CD14-positive monocyte (primary cell): Measurements from ENCODE around the gene SLAMF6. TPM values are rescaled to one million over a fixed set of nuclear protein-coding genes. Genes with fewer than 3 reads are reported as not detected.

ENCODE experiments used
- DNase-seq, 3 donors: peaks; one replicate each; pipeline ENCODE4 v3.0.0-alpha.2; 2011 to 2022
- H2AFZ ChIP-seq: 2 replicates; pipeline ENCODE4 v1.6.0; 2012; ENCODE audit warnings: mild to moderate bottlenecking, low read depth, low read length, inconsistent platforms; ENCODE audit not compliant: insufficient read depth, poor library complexity, severe bottlenecking
- H3K27ac ChIP-seq, 2 donors: 1 replicate in 1 of 2; 2 replicates in 1 of 2; pipeline ENCODE4 v1.5.1; 2012 to 2013; ENCODE audit warnings: low read length in 2 of 2, control low read depth in 1 of 2, inconsistent platforms in 1 of 2, low read depth in 1 of 2, mild to moderate bottlenecking in 1 of 2
- H3K27me3 ChIP-seq, 2 donors: one replicate each; pipeline versions ENCODE4 v1.6.0 to v1.6.1; 2011 to 2013; ENCODE audit warnings: low read length in 2 of 2; ENCODE audit not compliant: control insufficient read depth in 2 of 2, insufficient read depth in 2 of 2
- H3K36me3 ChIP-seq, 2 donors: replicated peaks in 1 of 2; 1 replicate in 1 of 2; 2 replicates in 1 of 2; pipeline versions ENCODE4 v1.5.1 to v1.6.1; 2012 to 2013; ENCODE audit warnings: low read length in 2 of 2, control low read depth in 1 of 2, inconsistent platforms in 1 of 2, mild to moderate bottlenecking in 1 of 2; ENCODE audit not compliant: insufficient read depth in 2 of 2, control insufficient read depth in 1 of 2
- H3K4me1 ChIP-seq, 2 donors: 1 replicate in 1 of 2; 2 replicates in 1 of 2; pipeline versions ENCODE4 v1.5.1 to v1.6.1; 2012 to 2013; ENCODE audit warnings: low read length in 2 of 2, control low read depth in 1 of 2, inconsistent platforms in 1 of 2, mild to moderate bottlenecking in 1 of 2, moderate library complexity in 1 of 2; ENCODE audit not compliant: insufficient read depth in 2 of 2, control insufficient read depth in 1 of 2
- H3K4me2 ChIP-seq: replicated peaks from 2 replicates; pipeline ENCODE3; 2012; ENCODE audit warnings: low read length, moderate library complexity, mild to moderate bottlenecking; ENCODE audit not compliant: poor library complexity, severe bottlenecking; ENCODE audit errors: extremely low read depth
- H3K4me3 ChIP-seq, 3 experiments: fragments of 200-600 bp in 1 of 3; sonication (generic) in 1 of 3; replicated peaks in 1 of 3; 1 replicate in 2 of 3; 2 replicates in 1 of 3; pipeline ENCODE4 v1.5.1; 2011 to 2013; ENCODE audit warnings: low read length in 3 of 3, mild to moderate bottlenecking in 3 of 3, control low read depth in 2 of 3, low read depth in 2 of 3, inconsistent platforms in 1 of 3, moderate library complexity in 1 of 3
- H3K79me2 ChIP-seq: 2 replicates; pipeline ENCODE4 v1.6.0; 2012; ENCODE audit warnings: mild to moderate bottlenecking, control low read depth, inconsistent platforms, low read length, moderate library complexity; ENCODE audit not compliant: insufficient read depth
- H3K9ac ChIP-seq: 2 replicates; pipeline ENCODE4 v1.6.0; 2017; ENCODE audit warnings: low read length, mild to moderate bottlenecking; ENCODE audit not compliant: insufficient read depth, poor library complexity, severe bottlenecking
- H3K9me3 ChIP-seq, 2 donors: replicated peaks in 1 of 2; 1 replicate in 1 of 2; 2 replicates in 1 of 2; pipeline versions ENCODE4 v1.5.1 to v1.6.1; 2012 to 2013; ENCODE audit warnings: low read length in 2 of 2, control low read depth in 1 of 2; ENCODE audit not compliant: control insufficient read depth in 1 of 2, insufficient read depth in 1 of 2
- H4K20me1 ChIP-seq: 2 replicates; pipeline ENCODE4 v1.6.0; 2012; ENCODE audit warnings: mild to moderate bottlenecking, low read length, control low read depth, moderate library complexity; ENCODE audit not compliant: insufficient read depth
- H3K27ac Mint-ChIP-seq, 7 donors: one replicate each; pipeline ENCODE4 v1.8.0; 2020; ENCODE audit warnings: mild to moderate bottlenecking in 7 of 7, mixed read lengths in 7 of 7, moderate library complexity in 6 of 7, inconsistent platforms in 2 of 7
- H3K27me3 Mint-ChIP-seq, 3 donors: one replicate each; pipeline ENCODE4 v1.8.0; 2021 to 2022; ENCODE audit warnings: low read depth in 3 of 3, mild to moderate bottlenecking in 3 of 3, mixed read lengths in 3 of 3, moderate library complexity in 3 of 3, inconsistent platforms in 1 of 3
- H3K36me3 Mint-ChIP-seq, 2 donors: one replicate each; pipeline ENCODE4 v1.8.0; 2020; ENCODE audit warnings: mixed read lengths in 2 of 2, inconsistent platforms in 1 of 2, mild to moderate bottlenecking in 1 of 2
- H3K4me1 Mint-ChIP-seq: one replicate; pipeline ENCODE4 v1.8.0; 2020; ENCODE audit warnings: mild to moderate bottlenecking, mixed read lengths
- H3K4me3 Mint-ChIP-seq, 2 donors: one replicate each; pipeline ENCODE4 v1.8.0; 2020; ENCODE audit warnings: mild to moderate bottlenecking in 2 of 2, mixed read lengths in 2 of 2, moderate library complexity in 1 of 2
- H3K9me3 Mint-ChIP-seq, 7 donors: one replicate each; pipeline ENCODE4 v1.8.0; 2020 to 2022; ENCODE audit warnings: mixed read lengths in 7 of 7, mild to moderate bottlenecking in 6 of 7, moderate library complexity in 6 of 7, inconsistent platforms in 2 of 7
- CTCF ChIP-seq: fragments of 200-600 bp; IDR thresholded peaks from one replicate; pipeline ENCODE4 v1.8.0; 2022; ENCODE audit warnings: antibody characterized with exemption, mild to moderate bottlenecking
- WGBS: methylation state at CpG from one replicate; pipeline ENCODE4 v1.1.5; 2013; ENCODE audit warnings: missing lambda C conversion rate; ENCODE audit not compliant: insufficient coverage; 5-methylcytosine and 5-hydroxymethylcytosine counted together
- intact Hi-C, 2 donors: fragments of 100-400 bp; cut with micrococcal nuclease; formaldehyde crosslinking; loops; one replicate each; pipeline versions ENCODE4 v1.15.0 to v1.15.1; 2023
- polyA plus RNA-seq, 3 donors: library from polyadenylated mRNA; depleted of rRNA in 1 of 3; unstranded in 2 of 3; stranded (reverse) in 1 of 3; fragments of 300-500 nt in 2 of 3; fragments of >200 nt in 1 of 3; fragmentation: Illumina TruSeq in 2 of 3; gene quantifications; 1 replicate in 2 of 3; 2 replicates in 1 of 3; pipeline ENCODE4 v1.2.3, GENCODE V29; 2012 to 2021

The SLAMF6 gene
- polyA plus RNA-seq, 3 donors = 0.32 to 0.72 (median 0.50) TPM

GRCh38 chr1:160503087-160503486 lies 20.0 kb downstream of the SLAMF6 start:
- peaks cover 13 to 43% (median 26%) of the 10 kb centered on the region in 7 donors for H3K9me3 Mint-ChIP-seq
- Histone ChIP-seq H3K27me3 (no peaks in the 10 kb centered on the region), H3K27ac (no peak overlapping the region), H3K4me3 (no peak overlapping the region), H3K36me3 (no peaks in the 10 kb centered on the region), H3K4me1 (peaks cover 10 to 13% of the 10 kb centered on the region in 2 donors), H3K9me3 (peaks cover 6 to 19% of the 10 kb centered on the region in 2 donors), H2AFZ (no peak overlapping the region), H3K79me2 (no peaks in the 10 kb centered on the region), H3K9ac (no peak overlapping the region), H3K4me2 (no peak overlapping the region), H4K20me1 (no peaks in the 10 kb centered on the region)
- H3K36me3 Mint-ChIP-seq = no peaks in the 10 kb centered on the region
- H3K27ac Mint-ChIP-seq = no peak overlapping the region
- H3K27me3 Mint-ChIP-seq = no peaks in the 10 kb centered on the region
- no peak for TF ChIP-seq CTCF
- no peak for DNase-seq
- 95% methylated on average over 2 of the region's 6 CpGs for WGBS
- intact Hi-C loops = no loop called here
- H3K4me3 Mint-ChIP-seq = no peak overlapping the region
- peaks cover 25% of the 10 kb centered on the region for H3K4me1 Mint-ChIP-seq

DNA sequence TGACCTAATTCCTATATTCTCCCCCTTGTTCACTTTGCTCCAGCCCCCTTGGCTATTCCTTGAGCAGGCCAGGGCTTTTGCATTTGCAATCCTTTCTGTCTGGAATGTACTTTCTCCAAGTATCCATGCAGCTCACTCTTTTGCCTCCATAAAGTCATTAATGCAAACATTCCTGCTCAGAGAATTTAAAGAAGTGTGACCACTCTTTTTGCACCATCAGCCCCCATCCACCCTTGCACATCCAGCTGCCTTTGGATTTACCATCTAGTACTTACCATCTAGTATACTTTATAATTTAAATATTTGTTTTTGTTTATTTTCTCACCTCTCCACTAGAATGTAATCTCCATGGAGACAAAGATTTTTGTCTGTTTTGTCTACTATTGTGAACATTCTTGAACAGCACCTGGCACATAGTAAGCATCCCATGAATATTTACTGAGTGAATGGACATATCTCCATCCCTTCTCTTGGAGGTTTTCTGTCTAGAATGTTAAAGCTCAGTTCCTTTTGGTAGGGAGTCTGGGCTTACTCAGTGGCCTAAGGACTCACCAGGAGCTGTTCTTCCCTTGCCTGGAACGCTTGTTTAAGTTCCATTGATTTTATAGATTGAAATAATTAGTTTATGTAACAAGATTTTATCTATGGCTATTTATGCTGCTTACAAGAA lies 22.6 kb downstream of the SLAMF6 start:
- H3K36me3 ChIP-seq = no peaks in the 10 kb centered on the region
- peaks cover 3 to 19% (median 11%) of the 10 kb centered on the region in 7 donors for H3K9me3 Mint-ChIP-seq

More for the DNA sequence above, 22.6 kb downstream of the SLAMF6 start:
- Histone ChIP-seq H3K4me3 (no peak overlapping the region), H3K27me3 (no peaks in the 10 kb centered on the region), H2AFZ (no peak overlapping the region), H4K20me1 (no peaks in the 10 kb centered on the region), H3K4me2 (no peak overlapping the region), H3K79me2 (no peaks in the 10 kb centered on the region), H3K9me3 (peaks cover 3% of the 10 kb centered on the region in 2 donors), H3K4me1 (peaks cover 10 to 13% of the 10 kb centered on the region in 2 donors), H3K27ac (no peak overlapping the region), H3K9ac (no peak overlapping the region)
- TF ChIP-seq CTCF = no peak
- H3K4me1 Mint-ChIP-seq = peaks cover 25% of the 10 kb centered on the region
- intact Hi-C loops = no loop called here
- no peaks in the 10 kb centered on the region for H3K36me3 Mint-ChIP-seq
- DNase-seq = no peak
- H3K4me3 Mint-ChIP-seq = no peak overlapping the region
- H3K27ac Mint-ChIP-seq = peak overlapping the region in 4 of 7 donors; percentile 41 to 91 (median 76)
- WGBS = no CpG with 5 or more reads among the region's 1 CpG
- H3K27me3 Mint-ChIP-seq = no peaks in the 10 kb centered on the region
